Esophagus squamous epithelium (tissue), 5 donors: ENCODE results near the gene GPC3. TPM values are rescaled to one million over a fixed set of nuclear protein-coding genes. Genes with fewer than 3 reads are reported as not detected.

Experiments
- DNase-seq: peaks from one replicate; lab custom pipeline; 2025; lab: John Stamatoyannopoulos, UW
- H3K27ac ChIP-seq, 4 donors: fragments of 200-600 bp; sonication (generic); one replicate each; pipeline ENCODE4 v1.5.1; 2016 to 2019; ENCODE audit warnings: mild to moderate bottlenecking in 1 of 4
- H3K27me3 ChIP-seq, 4 donors: fragments of 200-600 bp; sonication (generic); 1 replicate in 3 of 4; 2 replicates in 1 of 4; pipeline versions ENCODE4 v1.5.1 to v1.6.0; 2017 to 2021; ENCODE audit warnings: antibody characterized with exemption in 1 of 4
- H3K36me3 ChIP-seq, 3 donors: fragments of 200-600 bp; sonication (generic); one replicate each; pipeline ENCODE4 v1.5.1; 2016 to 2019
- H3K4me1 ChIP-seq, 3 donors: fragments of 200-600 bp; sonication (generic); one replicate each; pipeline ENCODE4 v1.5.1; 2017 to 2019
- H3K4me3 ChIP-seq, 4 donors: fragments of 200-600 bp; sonication (generic); 1 replicate in 3 of 4; 2 replicates in 1 of 4; pipeline ENCODE4 v1.5.1; 2016 to 2019; ENCODE audit warnings: mild to moderate bottlenecking in 2 of 4, moderate library complexity in 1 of 4
- H3K9me3 ChIP-seq, 3 donors: fragments of 200-600 bp; sonication (generic); one replicate each; pipeline ENCODE4 v1.5.1; 2016 to 2019
- CTCF ChIP-seq, 6 experiments: fragments of 450-650 bp in 4 of 6; fragments of 200-600 bp in 2 of 6; sonication (generic) in 2 of 6; IDR thresholded peaks; one replicate each; pipeline ENCODE4 v1.5.1; 2016 to 2019; ENCODE audit warnings: antibody characterized with exemption in 6 of 6, mild to moderate bottlenecking in 4 of 6, moderate library complexity in 4 of 6
- POLR2A ChIP-seq, 4 donors: fragments of 450-650 bp; IDR thresholded peaks; one replicate each; pipeline ENCODE4 v1.6.1; 2017; ENCODE audit warnings: antibody characterized with exemption in 4 of 4, mild to moderate bottlenecking in 4 of 4, moderate library complexity in 3 of 4
- WGBS, 2 donors: methylation state at CpG; one replicate each; pipeline ENCODE4 v1.1.5; 2018; 5-methylcytosine and 5-hydroxymethylcytosine counted together
- intact Hi-C: fragments of 100-400 bp; cut with DNase I; formaldehyde crosslinking; loops from one replicate; pipeline ENCODE4 v1.15.0; 2022
- total RNA-seq, 4 donors: library from RNA; depleted of rRNA; stranded (reverse); fragments of >200 nt; gene quantifications; one replicate each; pipeline ENCODE4 v1.1.0, GENCODE V29; 2016
- donor health status: DM: yes; HTN: yes; CAD: no.

The GPC3 gene
- total RNA-seq, 4 donors from 2014 or later: 0.44 to 2.8 (median 1.7) TPM; not detected in 1

- intact Hi-C loops: no loop called here
- Histone ChIP-seq H3K4me3 (no peak overlapping the region), H3K27ac (no peak overlapping the region), H3K27me3 (no peaks in the 10 kb centered on the region), H3K4me1 (no peaks in the 10 kb centered on the region), H3K9me3 (no peaks in the 10 kb centered on the region), H3K36me3 (no peaks in the 10 kb centered on the region)
- WGBS, 2 donors: 60 to 72% methylated on average over 1 of the region's 1 CpG
- no peak for DNase-seq
- TF ChIP-seq CTCF (IDR thresholded peaks at IDR 0.05) (no peak), POLR2A (IDR thresholded peaks at IDR 0.05) (no peak)
Observed at GRCh38 chrX:133857640-133858269, 127.6 kb downstream of the GPC3 start.

DNA sequence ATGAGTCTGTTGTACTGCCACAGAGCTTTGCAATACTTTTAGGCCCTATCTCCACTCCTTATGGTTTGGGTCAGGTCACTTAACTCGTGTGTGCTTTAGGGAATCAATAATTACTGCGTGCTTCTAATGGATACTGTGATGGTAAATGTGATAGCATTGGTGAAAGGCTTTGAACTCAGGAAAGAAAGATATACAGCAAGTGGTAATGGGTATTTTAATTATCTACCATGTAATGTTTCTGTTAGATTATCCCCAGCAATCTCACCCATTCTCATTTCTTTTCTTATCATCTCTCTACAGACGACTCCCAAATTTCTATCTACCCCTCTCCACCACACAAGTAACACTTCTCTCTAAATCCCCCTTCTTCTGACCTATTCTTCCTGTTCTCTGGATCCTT, 128.6 kb downstream of the GPC3 start:
- Histone ChIP-seq H3K27me3 (no peaks in the 10 kb centered on the region), H3K4me1 (no peaks in the 10 kb centered on the region), H3K9me3 (no peaks in the 10 kb centered on the region), H3K4me3 (no peak overlapping the region), H3K36me3 (no peaks in the 10 kb centered on the region), H3K27ac (no peak overlapping the region)
- WGBS, 2 donors: 63 to 68% methylated on average over 2 to 3 of the region's 3 CpGs
- intact Hi-C loops: no loop called here
- no peak for DNase-seq
- TF ChIP-seq CTCF (IDR thresholded peaks at IDR 0.05) (no peak), POLR2A (IDR thresholded peaks at IDR 0.05) (no peak)

- TF ChIP-seq POLR2A (IDR thresholded peaks at IDR 0.05) (no peak), CTCF (IDR thresholded peaks at IDR 0.05) (no peak)
- Histone ChIP-seq H3K36me3 (no peaks in the 10 kb centered on the region), H3K4me1 (no peaks in the 10 kb centered on the region), H3K4me3 (no peak overlapping the region), H3K27ac (no peak overlapping the region), H3K27me3 (no peaks in the 10 kb centered on the region), H3K9me3 (no peaks in the 10 kb centered on the region)
- no peak for DNase-seq
- intact Hi-C loops: no loop called here
- WGBS, 2 donors: 68 to 81% methylated on average over 2 of the region's 2 CpGs
Observed at GRCh38 chrX:133854290-133854689, 131.1 kb downstream of the GPC3 start.

- H3K36me3 ChIP-seq: no peaks in the 10 kb centered on the region
- WGBS, 2 donors: 52 to 66% methylated on average over 2 of the region's 2 CpGs
- intact Hi-C loops: no loop called here
- DNase-seq: no peak
- TF ChIP-seq CTCF (IDR thresholded peaks at IDR 0.05) (no peak), POLR2A (IDR thresholded peaks at IDR 0.05) (no peak)
- H3K27ac ChIP-seq: no peak overlapping the region
- no peaks in the 10 kb centered on the region for H3K9me3 ChIP-seq
- H3K4me1 ChIP-seq: no peaks in the 10 kb centered on the region
- no peaks in the 10 kb centered on the region for H3K27me3 ChIP-seq
- H3K4me3 ChIP-seq: no peak overlapping the region
Observed at GRCh38 chrX:133852837-133853356, 132.5 kb downstream of the GPC3 start.

DNA sequence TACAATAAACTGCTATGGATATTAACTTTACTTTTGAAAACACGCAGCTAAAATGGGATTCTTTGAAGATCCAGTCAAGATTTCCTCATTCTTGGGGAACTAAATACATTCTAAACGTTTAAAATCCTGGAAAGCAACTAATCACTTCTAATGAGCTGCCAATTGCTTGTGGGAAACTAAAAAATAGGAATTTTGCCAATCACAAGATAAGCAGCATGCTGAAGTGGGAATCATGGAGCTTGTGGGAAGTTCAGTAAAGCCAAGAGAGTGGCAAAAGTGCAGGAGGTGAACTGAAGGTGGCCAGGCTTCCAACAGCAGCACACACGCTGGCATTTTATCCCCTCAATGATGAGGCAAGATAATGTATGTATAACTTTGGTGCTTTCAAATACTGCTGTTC, 133.0 kb downstream of the GPC3 start:
- no peak overlapping the region for H3K27ac ChIP-seq
- WGBS, 2 donors: 27 to 65% methylated on average over 3 of the region's 3 CpGs
- DNase-seq: no peak

More for the DNA sequence above, 133.0 kb downstream of the GPC3 start:
- intact Hi-C loops: no loop called here
- no peaks in the 10 kb centered on the region for H3K4me1 ChIP-seq
- H3K4me3 ChIP-seq: no peak overlapping the region
- TF ChIP-seq CTCF (IDR thresholded peaks at IDR 0.05) (no peak), POLR2A (IDR thresholded peaks at IDR 0.05) (no peak)
- no peaks in the 10 kb centered on the region for H3K27me3 ChIP-seq
- no peaks in the 10 kb centered on the region for H3K36me3 ChIP-seq
- no peaks in the 10 kb centered on the region for H3K9me3 ChIP-seq
